ENCODE results near the gene MRPL17.

Gene MRPL17

GRCh38 chr11:6658647-6659046 is 24.5 kb downstream of the MRPL17 start:
- TF ChIP-seq, protein P1, sequence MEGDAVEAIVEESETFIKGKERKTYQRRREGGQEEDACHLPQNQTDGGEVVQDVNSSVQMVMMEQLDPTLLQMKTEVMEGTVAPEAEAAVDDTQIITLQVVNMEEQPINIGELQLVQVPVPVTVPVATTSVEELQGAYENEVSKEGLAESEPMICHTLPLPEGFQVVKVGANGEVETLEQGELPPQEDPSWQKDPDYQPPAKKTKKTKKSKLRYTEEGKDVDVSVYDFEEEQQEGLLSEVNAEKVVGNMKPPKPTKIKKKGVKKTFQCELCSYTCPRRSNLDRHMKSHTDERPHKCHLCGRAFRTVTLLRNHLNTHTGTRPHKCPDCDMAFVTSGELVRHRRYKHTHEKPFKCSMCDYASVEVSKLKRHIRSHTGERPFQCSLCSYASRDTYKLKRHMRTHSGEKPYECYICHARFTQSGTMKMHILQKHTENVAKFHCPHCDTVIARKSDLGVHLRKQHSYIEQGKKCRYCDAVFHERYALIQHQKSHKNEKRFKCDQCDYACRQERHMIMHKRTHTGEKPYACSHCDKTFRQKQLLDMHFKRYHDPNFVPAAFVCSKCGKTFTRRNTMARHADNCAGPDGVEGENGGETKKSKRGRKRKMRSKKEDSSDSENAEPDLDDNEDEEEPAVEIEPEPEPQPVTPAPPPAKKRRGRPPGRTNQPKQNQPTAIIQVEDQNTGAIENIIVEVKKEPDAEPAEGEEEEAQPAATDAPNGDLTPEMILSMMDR (IDR thresholded peaks at IDR 0.05; ENCODE audit: control insufficient read depth, extremely low read depth, insufficient read depth) = no peak
- H3K4me3 ChIP-seq (ENCODE audit: low read depth, low read length) = no peak overlapping the region
- DNase-seq (ENCODE audit: low read depth) = no peak

- no peak for DNase-seq (ENCODE audit: low read depth)
- TF ChIP-seq, protein P1 (IDR thresholded peaks at IDR 0.05; ENCODE audit: control insufficient read depth, extremely low read depth, insufficient read depth) = no peak
- no peak overlapping the region for H3K4me3 ChIP-seq (ENCODE audit: low read depth, low read length)
These were observed 25.8 kb downstream of the MRPL17 start for GRCh38 chr11:6657346-6657745.

DNA sequence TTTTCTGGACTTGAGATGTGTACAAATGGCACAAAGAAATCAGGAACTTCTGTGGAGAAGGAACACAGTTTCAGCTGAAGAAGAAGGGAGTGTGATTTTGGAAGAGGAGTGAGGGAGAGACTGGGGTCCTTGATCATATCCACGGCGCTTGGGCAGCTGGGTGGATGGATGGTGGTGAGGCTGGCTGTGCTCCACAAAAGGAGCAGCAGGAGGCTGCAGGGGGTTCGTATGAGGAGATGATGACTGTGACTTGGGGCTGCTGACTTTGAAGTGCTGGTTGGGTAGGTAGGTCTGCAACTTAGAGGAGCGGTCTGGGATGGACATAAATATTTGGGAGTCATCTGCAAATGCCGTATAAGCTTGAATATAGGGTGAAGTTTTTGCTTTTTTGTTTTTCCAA is 26.2 kb downstream of the MRPL17 start:
- TF ChIP-seq, protein P1 (IDR thresholded peaks at IDR 0.05; ENCODE audit: control insufficient read depth, extremely low read depth, insufficient read depth) = no peak
- no peak for DNase-seq (ENCODE audit: low read depth)
- no peak overlapping the region for H3K4me3 ChIP-seq (ENCODE audit: low read depth, low read length)

DNA sequence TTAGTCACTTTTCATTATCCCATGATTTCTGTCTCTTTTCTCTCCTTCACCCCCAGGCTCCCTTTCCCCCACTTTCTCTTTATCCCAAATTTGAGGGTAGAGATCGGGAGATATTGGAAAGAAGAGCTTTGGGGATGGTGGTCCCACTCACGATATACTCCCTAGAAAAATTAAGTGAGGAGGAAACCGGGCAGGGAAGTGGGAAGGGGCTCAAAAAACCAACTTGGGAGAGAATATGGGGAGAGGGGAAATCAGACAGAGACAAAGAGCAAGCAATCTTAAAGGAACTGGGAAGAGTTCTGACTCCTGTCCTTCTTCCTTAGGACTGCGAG is 26.6 kb downstream of the MRPL17 start:
- DNase-seq (ENCODE audit: low read depth) = no peak
- no peak overlapping the region for H3K4me3 ChIP-seq (ENCODE audit: low read depth, low read length)
- TF ChIP-seq, protein P1 (IDR thresholded peaks at IDR 0.05; ENCODE audit: control insufficient read depth, extremely low read depth, insufficient read depth) = no peak

- H3K4me3 ChIP-seq (ENCODE audit: low read depth, low read length) = no peak within 1 kb of the TSS
- TF ChIP-seq, protein P1 (IDR thresholded peaks at IDR 0.05; ENCODE audit: control insufficient read depth, extremely low read depth, insufficient read depth) = no peak
- DNase-seq (ENCODE audit: low read depth) = no peak
These were observed 27.2 kb downstream of the MRPL17 start, which contains the start of gene DCHS1 for GRCh38 chr11:6655790-6656583. Gene DCHS1, minus strand, starts transcription at chr11:6655809. Its CDS starts 14,196 bp downstream, at chr11:6641613.

DNA sequence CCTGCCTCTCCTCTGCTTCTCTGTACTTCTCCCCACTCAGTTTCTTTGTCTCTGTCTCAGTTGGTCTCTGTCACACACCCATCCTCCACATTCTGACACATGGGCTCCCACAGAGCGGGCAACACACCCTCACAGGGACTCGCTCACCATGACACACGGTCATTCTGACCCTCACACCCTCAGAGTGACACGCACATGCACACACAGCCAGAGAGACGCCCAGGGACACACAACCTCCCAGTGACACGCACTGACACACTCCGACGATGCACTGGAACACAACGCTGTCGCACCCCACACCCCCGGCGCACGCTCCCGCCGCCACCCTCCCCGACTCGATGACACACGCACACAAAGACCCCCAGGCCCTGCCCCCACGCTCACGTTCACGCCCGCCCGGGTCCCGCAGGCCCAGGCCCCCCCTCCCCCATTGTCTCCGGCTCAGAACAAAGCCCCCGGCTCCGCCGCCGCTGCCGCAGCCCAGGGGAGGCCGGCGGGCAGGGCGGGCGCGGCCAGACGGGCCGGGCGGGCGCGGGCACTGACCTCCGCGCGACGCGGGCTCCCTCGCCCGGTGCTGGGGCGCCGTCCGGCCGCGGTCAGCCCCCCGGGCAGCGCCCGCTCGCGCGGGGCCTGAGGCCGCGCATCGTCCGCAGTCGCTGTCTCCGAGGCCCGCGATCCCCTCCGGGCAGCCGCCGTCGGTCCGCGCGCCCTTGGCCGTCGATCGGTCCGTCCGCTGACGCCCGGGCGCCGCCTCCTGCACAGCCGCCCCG is 27.9 kb downstream of the MRPL17 start:
- no peak overlapping the region for H3K4me3 ChIP-seq (ENCODE audit: low read depth, low read length)
- TF ChIP-seq, protein P1 (IDR thresholded peaks at IDR 0.05; ENCODE audit: control insufficient read depth, extremely low read depth, insufficient read depth) = no peak
- no peak for DNase-seq (ENCODE audit: low read depth)
